GM21447 (cell line): ENCODE measurements around the gene ACAD11.
"Not testable (repeated sequence)": the region's sequence is repeated elsewhere in the genome, so short reads cannot be mapped to it uniquely, and the experiment has no call there.

Experiments used
- ATAC-seq: cut with Tn5 transposase; IDR thresholded peaks from one replicate; pipeline ENCODE4 v1.9.1; 2021; ENCODE audit not compliant: unreplicated experiment

The ACAD11 gene

GRCh38 chr3:132606085-132606484 lies 53.5 kb downstream of the ACAD11 start:
- ATAC-seq = no peak

- no peak for ATAC-seq
Observed at GRCh38 chr3:132605374-132605792, 54.2 kb downstream of the ACAD11 start.

GRCh38 chr3:132600614-132601013 lies 59.0 kb downstream of the ACAD11 start:
- ATAC-seq = not testable (repeated sequence)

DNA sequence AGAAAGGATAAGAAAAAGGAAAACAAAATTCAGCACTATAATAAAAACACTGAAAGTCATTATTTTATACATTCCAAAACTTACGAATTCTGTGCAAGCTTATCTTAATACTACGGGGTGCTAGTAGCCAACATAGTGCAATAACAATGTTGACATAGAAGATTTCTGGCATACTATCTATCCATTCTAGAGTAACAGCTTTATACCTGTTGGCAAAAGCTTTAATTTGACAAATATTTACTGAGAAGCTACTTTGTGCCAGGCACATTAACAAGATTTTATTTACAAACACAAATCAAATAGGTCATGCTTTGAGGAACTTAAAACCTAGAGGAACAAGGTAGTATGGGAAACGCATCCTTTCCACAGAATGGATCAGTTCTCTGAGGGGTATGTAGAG lies 61.4 kb downstream of the ACAD11 start:
- ATAC-seq = no peak

DNA sequence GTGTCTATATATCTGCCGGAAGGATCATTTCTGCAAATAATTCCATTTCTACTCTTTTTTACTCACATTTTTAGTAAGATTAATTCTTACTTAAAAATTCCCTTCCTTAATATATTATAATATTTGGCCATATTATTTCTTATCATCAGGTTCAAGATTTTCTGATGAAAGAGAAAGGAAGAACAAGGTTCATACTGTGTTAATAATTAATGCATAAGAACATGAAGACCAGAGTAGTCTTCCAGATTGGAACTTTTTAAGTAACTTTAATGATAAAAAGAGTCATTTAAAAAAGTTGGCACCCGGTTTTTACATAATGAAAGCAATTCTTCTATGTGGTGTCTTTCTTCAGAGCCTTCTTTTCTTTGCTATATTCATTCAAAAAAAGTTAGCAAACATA lies 61.9 kb downstream of the ACAD11 start:
- no peak for ATAC-seq

- no peak for ATAC-seq
Observed at GRCh38 chr3:132596816-132597433, 62.7 kb downstream of the ACAD11 start, which contains the start of gene ACKR4. TSS of gene ACKR4 (plus strand) at chr3:132597270. CDS start at chr3:132600398, 3,128 bp downstream.

DNA sequence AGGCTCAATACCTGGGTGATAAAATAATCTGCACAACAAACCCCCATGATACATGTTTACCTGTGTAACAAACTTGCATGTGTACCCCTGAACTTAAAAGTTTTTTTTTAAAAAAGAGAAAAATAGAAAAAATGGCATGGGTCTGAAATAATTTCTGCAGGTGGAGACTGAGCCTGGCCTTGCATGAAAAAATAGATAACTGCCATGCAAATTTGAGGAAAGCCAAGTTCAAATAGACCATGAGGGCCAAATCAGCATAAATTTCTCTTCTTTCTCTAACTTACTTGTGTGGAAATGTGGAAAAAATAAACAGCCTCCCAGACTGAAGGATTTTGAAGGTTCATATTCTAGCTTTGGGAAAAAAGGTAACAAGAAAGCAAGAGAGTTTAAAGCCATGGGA lies 63.3 kb downstream of the ACAD11 start:
- ATAC-seq = no peak

DNA sequence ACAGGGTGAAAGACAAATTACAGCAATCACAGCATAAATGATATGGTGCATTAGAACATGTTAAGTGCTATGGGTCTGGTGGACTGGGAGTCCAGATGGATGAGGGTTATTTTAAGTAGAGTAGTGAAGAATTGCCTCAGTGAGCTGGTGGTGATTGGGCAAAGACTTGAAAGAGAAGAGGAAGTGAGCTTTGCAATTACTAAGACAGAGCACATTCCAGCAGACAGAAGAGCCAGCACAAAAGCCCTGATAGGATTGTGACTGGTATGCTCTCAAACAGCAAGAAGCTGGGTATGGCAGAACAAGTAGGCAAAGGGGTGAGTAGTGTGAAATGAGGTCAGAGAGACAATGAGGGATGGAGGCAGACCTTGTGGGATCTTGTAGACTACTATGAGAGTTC lies 64.6 kb downstream of the ACAD11 start:
- ATAC-seq = no peak

- ATAC-seq = no peak
Observed at GRCh38 chr3:132594498-132594897, 65.1 kb downstream of the ACAD11 start.

DNA sequence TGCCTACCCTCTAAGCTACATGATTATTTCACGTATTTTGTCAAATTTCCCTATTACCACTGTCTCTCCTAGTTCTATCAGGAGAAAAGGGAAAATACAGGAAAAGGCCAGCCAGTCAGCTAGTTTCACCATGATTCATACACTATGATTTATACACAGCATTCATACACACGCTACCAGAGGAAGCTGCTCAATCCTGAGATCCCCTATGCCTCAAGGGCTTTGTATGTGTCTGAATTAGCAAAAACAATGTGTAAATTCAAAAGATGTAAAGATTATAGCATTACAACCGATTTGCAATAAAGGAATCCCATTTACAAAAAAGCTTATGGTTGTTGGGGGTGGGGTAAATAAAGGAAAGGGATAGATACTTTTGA lies 65.7 kb downstream of the ACAD11 start:
- ATAC-seq = no peak

- ATAC-seq = no peak
Observed at GRCh38 chr3:132593241-132593946, 66.2 kb downstream of the ACAD11 start.

- no peak for ATAC-seq
Observed at GRCh38 chr3:132592216-132592615, 67.4 kb downstream of the ACAD11 start.

GRCh38 chr3:132587401-132587800 lies 72.2 kb downstream of the ACAD11 start:
- no peak for ATAC-seq

- no peak for ATAC-seq
Observed at GRCh38 chr3:132573797-132574211, 85.8 kb downstream of the ACAD11 start.

GRCh38 chr3:132570016-132570415 lies 89.6 kb downstream of the ACAD11 start:
- no peak for ATAC-seq

GRCh38 chr3:132569580-132569979 lies 90.0 kb downstream of the ACAD11 start:
- no peak for ATAC-seq

- ATAC-seq = no peak
Observed at GRCh38 chr3:132569153-132569552, 90.5 kb downstream of the ACAD11 start.

GRCh38 chr3:132568422-132568821 lies 91.2 kb downstream of the ACAD11 start:
- ATAC-seq = no peak

DNA sequence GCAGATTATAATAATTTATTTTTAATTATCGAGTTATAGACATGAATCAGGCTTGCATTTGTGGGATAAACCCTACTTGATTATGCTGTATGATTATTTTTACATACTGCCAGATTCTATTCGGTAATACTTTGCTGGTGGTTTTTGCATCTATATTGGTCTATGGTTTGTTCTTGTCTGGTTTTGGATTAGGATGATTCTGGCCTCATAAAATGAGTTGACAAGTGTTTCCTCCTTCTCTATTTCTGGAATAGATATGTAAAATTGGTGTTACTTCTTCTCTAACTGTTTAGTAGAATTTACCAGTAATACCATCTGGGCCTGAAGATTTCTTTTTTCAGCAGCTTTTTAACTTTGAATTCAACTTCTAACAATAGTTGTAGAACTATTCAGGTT lies 95.5 kb downstream of the ACAD11 start:
- no peak for ATAC-seq

DNA sequence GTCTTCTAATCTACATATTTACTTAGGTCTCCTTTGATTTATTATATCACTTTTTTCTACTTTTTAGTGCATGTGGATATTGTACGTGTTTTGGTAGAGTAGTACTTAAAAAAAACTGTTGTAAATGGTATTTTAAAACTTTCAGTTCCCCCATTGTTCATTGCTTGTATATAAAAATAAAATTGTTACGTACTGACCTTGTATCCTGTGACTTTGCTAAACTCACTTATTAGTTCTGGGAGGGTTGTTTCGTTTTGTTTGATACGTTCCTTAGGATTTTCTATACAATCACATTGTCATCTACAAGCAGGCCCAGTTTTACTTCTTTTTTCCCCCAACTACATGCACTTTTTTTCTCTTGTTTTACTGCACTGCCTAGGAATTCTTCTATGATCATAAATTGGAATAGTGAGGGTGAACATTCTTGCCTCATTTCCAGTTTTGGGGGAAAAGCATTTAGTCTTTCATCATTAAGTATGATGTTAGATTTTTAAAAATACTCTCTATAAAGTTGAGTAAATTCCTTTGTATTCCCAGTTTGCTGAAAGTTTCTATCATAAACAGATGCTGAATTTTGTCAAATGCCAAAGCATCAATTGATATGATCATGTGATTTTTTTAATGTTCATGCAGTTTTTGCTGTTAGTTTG lies 96.1 kb downstream of the ACAD11 start:
- no peak for ATAC-seq

- ATAC-seq = no peak
Observed at GRCh38 chr3:132561003-132561402, 98.6 kb downstream of the ACAD11 start.

DNA sequence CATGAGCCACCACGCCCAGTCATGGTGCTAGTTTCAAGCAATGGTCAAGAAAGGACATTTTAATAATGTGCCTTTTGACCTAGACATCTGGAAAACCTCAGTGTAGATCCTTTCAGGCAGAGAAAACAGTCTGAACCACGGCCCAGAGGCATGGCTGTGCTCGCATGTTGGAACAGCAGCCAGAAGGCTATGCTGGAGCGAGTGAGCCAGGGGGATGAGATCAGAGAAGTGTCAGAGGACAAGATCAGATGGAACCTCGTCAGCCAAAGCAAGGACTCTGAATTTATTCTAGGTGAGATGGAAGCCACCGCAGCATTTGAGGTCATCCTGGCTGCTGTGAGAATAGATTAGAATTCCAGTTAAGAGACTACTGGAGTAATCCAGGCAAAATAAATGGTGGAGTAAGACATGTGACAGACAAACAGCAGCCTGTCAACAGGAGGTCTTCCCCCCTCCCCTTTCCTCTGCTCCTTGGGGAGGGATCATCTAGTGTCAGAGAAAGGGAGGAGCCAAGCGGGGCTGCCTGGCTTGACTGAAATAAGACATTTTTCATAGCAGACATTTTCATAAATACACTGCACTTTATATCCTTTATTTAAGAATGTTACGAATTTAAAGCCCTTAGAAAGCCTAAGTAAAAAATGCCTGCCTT lies 103.0 kb downstream of the ACAD11 start:
- ATAC-seq = no peak
